NOMO-1 treated with DMSO at 0.1 percent for 48 hours (cell line): ENCODE measurements around the gene CELF1.

Experiments used
- DNase-seq: peaks from one replicate; lab custom pipeline; 2025; ENCODE audit not compliant: unreplicated experiment; lab: John Stamatoyannopoulos, UW

The CELF1 gene

GRCh38 chr11:47488674-47489394 is 64.1 kb downstream of the CELF1 start:
- DNase-seq = no peak

- no peak for DNase-seq
Observed at GRCh38 chr11:47488111-47488510, 64.8 kb downstream of the CELF1 start.

GRCh38 chr11:47487421-47487820 is 65.5 kb downstream of the CELF1 start:
- no peak for DNase-seq

- no peak for DNase-seq
Observed at GRCh38 chr11:47485107-47485506, 67.8 kb downstream of the CELF1 start.

GRCh38 chr11:47483457-47483856 is 69.5 kb downstream of the CELF1 start:
- no peak for DNase-seq

GRCh38 chr11:47480762-47481161 is 72.2 kb downstream of the CELF1 start:
- DNase-seq = no peak

- DNase-seq = no peak
Observed at GRCh38 chr11:47478651-47479329, 74.1 kb downstream of the CELF1 start.

- no peak for DNase-seq
Observed at GRCh38 chr11:47477753-47478152, 75.2 kb downstream of the CELF1 start.

- DNase-seq = no peak
Observed at GRCh38 chr11:47477323-47477722, 75.6 kb downstream of the CELF1 start.

- no peak for DNase-seq
Observed at GRCh38 chr11:47470671-47471070, 82.3 kb downstream of the CELF1 start.

- DNase-seq = no peak
Observed at GRCh38 chr11:47469361-47470179, 83.4 kb downstream of the CELF1 start.

- no peak for DNase-seq
Observed at GRCh38 chr11:47468598-47469214, 84.2 kb downstream of the CELF1 start.

GRCh38 chr11:47467357-47467756 is 85.6 kb downstream of the CELF1 start:
- DNase-seq = no peak

- DNase-seq = no peak
Observed at GRCh38 chr11:47466701-47467250, 86.2 kb downstream of the CELF1 start.

- no peak for DNase-seq
Observed at GRCh38 chr11:47466201-47466600, 86.7 kb downstream of the CELF1 start.

GRCh38 chr11:47464483-47464882 is 88.4 kb downstream of the CELF1 start:
- DNase-seq = no peak

- DNase-seq = no peak
Observed at GRCh38 chr11:47461876-47462275, 91.1 kb downstream of the CELF1 start.

- DNase-seq = no peak
Observed at GRCh38 chr11:47460571-47461235, 92.2 kb downstream of the CELF1 start.

GRCh38 chr11:47454258-47454671 is 98.7 kb downstream of the CELF1 start:
- peak; percentile 88 for DNase-seq

GRCh38 chr11:47453365-47453764 is 99.6 kb downstream of the CELF1 start:
- no peak for DNase-seq

GRCh38 chr11:47451990-47452389 is 100.9 kb downstream of the CELF1 start:
- no peak for DNase-seq
